ENCODE measurements around the gene ATXN10.

DNA sequence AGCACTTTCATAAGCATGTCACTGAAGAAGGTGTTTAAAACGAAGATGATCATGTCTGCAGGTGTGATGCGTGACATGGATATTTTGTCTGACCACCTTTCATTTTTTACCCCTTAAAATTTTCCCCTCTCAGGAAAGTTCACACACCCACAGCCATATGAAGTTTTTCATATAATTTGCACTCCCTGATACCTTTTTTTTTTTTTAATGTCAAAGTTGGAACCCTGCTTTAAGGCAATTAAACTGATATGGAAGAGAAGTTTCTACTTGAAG is 104.6 kb downstream of the ATXN10 start:
- TF ChIP-seq EP300 (IDR thresholded peaks at IDR 0.05) (no peak), POLR2A (IDR thresholded peaks at IDR 0.05) (no peak), POLR2AphosphoS5 (IDR thresholded peaks at IDR 0.05) (no peak)
- TF ChIP-seq, protein P1, sequence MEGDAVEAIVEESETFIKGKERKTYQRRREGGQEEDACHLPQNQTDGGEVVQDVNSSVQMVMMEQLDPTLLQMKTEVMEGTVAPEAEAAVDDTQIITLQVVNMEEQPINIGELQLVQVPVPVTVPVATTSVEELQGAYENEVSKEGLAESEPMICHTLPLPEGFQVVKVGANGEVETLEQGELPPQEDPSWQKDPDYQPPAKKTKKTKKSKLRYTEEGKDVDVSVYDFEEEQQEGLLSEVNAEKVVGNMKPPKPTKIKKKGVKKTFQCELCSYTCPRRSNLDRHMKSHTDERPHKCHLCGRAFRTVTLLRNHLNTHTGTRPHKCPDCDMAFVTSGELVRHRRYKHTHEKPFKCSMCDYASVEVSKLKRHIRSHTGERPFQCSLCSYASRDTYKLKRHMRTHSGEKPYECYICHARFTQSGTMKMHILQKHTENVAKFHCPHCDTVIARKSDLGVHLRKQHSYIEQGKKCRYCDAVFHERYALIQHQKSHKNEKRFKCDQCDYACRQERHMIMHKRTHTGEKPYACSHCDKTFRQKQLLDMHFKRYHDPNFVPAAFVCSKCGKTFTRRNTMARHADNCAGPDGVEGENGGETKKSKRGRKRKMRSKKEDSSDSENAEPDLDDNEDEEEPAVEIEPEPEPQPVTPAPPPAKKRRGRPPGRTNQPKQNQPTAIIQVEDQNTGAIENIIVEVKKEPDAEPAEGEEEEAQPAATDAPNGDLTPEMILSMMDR (IDR thresholded peaks at IDR 0.05), result no peak

Data from gastroesophageal sphincter (tissue), 3 donors.